Measurements from ENCODE around the gene COASY. TPM values are rescaled to one million over a fixed set of nuclear protein-coding genes. Genes with fewer than 3 reads are reported as not detected.
A peak's percentile ranks its signal among the peaks of the same experiment; 100 is the strongest.
"Not testable (repeated sequence)": the region's sequence is repeated elsewhere in the genome, so short reads cannot be mapped to it uniquely, and the experiment has no call there.

COASY gene
- total RNA-seq, 1 experiment from 2014 or later = 63.6 TPM

- no peak for DNase-seq (ENCODE audit: low spot score)
Measured at GRCh38 chr17:42553161-42553818, 8.7 kb upstream of the COASY start.

DNA sequence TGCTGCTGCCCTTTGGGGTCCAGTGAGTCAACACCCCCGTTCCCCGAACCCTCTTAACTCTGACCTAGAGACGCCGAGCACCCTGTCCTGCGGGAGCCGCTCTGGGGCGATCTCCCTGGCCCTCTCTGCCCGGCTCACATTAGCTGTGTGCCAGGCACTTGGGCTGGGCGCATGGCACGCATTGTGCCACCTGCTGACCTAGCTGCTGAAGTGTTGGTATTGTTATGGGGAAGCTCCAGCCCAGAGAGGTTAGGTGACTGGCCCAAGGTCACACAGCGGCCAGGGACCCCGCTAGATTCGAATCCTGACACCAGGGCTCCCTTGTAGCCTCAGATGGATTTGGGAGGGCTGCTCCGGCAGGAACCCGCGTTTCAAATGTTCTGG, 8.1 kb upstream of the COASY start:
- no peak for DNase-seq (ENCODE audit: low spot score)

GRCh38 chr17:42554250-42555121, 7.5 kb upstream of the COASY start:
- peak; percentile 68 for DNase-seq (ENCODE audit: low spot score)

- no peak for DNase-seq (ENCODE audit: low spot score)
Measured at GRCh38 chr17:42555122-42555622, 6.8 kb upstream of the COASY start.

DNA sequence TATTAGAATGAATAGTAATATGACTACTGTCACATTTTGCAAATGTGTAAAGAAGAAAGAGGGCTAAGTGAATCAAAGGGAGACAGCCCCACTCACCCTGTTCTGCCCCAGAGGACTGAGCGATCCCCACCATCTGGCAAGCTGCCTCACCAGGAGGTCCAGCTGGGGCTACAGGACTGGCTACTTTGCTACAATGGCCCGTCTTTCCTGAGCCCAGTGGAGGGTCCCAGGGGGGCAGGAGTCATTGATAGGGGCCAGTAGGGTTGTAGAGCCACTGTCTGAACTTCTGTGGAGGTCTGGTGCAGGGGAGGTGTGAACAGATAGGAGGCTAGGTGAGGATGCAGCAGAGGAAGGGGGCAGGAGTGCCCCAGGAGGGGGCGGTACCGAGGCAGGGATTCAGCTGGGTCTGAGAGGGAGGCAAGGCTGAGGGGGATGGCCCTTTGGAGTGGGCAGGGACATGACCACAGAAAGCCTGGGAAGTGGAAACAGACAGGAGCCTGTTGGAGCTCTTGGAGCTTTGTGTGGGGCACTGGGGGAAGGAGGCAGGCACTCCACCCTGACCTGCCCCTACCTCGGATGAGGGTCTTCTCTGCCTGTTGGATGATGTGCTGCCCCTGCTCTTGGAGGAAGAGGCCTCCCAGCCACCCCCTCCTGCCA, 5.9 kb upstream of the COASY start:
- DNase-seq (ENCODE audit: low spot score) = not testable (repeated sequence)

DNA sequence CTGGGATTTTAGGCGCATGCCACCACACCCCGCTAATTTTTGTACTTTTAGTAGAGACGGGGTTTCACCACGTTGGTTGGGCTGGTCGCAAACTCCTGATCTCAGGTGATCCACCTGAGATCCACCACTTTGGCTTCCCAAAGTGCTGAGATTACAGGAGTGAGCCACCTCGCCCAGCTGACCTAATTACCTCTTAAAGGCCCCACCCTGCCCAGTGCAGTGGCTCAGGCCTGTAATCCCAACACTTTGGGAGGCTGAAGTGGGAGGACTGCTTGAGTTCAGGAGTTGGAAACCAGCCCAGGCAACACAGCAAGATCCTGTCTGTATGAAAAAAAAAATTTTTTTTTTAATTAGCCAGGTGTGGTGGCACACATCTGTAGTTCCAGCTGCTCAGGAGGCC, 2.9 kb upstream of the COASY start:
- DNase-seq (ENCODE audit: low spot score) = no peak

- DNase-seq (ENCODE audit: low spot score) = no peak
Measured at GRCh38 chr17:42560246-42560645, 1.7 kb upstream of the COASY start.

DNA sequence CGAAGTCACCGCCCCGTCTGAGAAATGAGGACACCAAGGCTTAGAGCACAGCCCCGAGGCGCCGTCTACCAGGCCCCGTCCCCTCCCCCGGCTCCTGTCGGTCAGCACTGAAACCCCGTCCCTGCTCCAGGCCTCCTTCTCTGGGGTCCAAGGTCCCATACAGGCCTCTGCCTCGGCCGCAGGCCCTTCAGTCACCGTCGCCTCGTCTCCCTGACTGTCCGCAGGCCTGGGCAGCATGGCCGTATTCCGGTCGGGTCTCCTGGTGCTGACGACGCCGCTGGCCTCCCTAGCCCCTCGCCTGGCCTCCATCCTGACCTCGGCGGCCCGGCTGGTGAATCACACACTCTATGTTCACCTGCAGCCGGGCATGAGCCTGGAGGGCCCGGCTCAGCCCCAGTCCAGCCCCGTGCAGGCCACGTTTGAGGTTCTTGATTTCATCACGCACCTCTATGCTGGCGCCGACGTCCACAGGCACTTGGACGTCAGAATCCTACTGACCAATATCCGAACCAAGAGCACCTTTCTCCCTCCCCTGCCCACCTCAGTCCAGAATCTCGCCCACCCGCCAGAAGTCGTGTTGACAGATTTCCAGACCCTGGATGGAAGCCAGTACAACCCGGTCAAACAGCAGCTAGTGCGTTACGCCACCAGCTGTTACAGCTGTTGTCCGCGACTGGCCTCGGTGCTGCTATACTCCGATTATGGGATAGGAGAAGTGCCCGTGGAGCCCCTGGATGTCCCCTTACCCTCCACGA, 617 bp downstream of the COASY start:
- DNase-seq (ENCODE audit: low spot score) = no peak

DNA sequence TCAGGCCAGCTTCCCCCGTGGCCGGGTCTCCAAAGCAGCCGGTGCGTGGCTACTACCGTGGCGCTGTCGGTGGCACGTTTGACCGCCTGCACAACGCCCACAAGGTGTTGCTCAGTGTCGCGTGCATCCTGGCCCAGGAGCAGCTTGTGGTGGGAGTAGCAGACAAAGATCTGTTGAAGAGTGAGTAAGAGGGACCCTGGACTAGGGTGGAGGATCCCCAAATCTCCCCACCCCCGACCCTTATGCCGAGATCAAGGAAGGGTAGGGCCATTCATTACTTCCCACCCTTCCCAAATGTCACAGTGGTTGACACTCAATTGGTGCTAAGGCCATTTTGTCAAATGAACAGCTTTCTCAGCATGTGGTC, 1.2 kb downstream of the COASY start:
- DNase-seq (ENCODE audit: low spot score) = no peak

- peak; percentile 34 for DNase-seq (ENCODE audit: low spot score)
Measured at GRCh38 chr17:42563543-42563942, 1.6 kb downstream of the COASY start.

DNA sequence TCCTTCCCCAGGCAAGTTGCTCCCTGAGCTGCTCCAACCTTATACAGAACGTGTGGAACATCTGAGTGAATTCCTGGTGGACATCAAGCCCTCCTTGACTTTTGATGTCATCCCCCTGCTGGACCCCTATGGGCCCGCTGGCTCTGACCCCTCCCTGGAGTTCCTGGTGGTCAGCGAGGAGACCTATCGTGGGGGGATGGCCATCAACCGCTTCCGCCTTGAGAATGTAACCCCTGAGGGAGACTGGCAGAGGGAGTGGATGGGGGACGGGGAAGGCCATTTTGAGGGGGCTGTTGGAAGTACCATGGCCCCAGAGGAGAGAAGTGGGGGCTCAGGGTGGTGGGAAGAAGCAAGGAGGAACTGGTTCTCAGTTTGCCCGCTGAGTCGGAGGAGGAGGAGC, 2.0 kb downstream of the COASY start:
- no peak for DNase-seq (ENCODE audit: low spot score)

- DNase-seq (ENCODE audit: low spot score) = no peak
Measured at GRCh38 chr17:42564815-42565522, 3.0 kb downstream of the COASY start.

- DNase-seq (ENCODE audit: low spot score) = no peak
Measured at GRCh38 chr17:42565523-42566214, 3.7 kb downstream of the COASY start.

- no peak for DNase-seq (ENCODE audit: low spot score)
Measured at GRCh38 chr17:42566215-42566882, 4.4 kb downstream of the COASY start.

DNA sequence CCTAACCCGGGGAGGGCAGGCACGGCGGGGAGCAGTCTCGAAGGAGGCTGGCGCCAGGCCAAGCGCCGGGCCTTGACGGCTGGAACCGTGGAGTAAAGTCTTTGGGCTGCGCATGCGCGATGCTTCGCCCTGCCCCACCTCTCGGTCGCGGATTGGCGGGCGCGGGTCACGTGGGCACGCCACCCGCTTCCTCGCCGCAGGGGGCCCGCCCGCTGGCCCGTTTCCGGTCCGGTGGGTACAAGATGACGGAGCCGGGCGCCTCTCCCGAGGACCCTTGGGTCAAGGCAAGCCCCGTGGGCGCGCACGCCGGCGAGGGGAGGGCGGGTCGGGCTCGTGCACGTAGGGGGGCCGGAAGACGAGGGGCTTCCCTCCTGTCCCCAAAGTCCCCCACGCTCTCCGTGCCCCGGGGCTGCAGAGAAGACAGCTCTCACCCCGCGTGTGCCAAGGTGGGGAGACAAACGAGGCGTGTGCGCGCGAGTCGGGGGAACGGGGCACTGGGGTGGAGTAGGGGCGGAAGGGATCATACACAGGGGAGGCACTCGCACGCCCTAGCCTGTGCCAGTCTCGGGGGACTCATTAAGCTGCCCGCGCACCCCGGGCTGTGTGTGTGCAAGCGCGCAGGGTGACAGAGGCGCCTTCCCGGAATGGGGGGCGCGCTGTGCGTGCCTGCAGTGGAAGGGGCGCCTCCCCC, 5.1 kb downstream of the COASY start, which contains the start of gene MLX:
TSS of gene MLX (plus strand) at position 218 of the 691 bp plus-strand sequence. CDS start at position 243, 25 bp downstream.
- DNase-seq (ENCODE audit: low spot score) = peak; percentile 92

DNA sequence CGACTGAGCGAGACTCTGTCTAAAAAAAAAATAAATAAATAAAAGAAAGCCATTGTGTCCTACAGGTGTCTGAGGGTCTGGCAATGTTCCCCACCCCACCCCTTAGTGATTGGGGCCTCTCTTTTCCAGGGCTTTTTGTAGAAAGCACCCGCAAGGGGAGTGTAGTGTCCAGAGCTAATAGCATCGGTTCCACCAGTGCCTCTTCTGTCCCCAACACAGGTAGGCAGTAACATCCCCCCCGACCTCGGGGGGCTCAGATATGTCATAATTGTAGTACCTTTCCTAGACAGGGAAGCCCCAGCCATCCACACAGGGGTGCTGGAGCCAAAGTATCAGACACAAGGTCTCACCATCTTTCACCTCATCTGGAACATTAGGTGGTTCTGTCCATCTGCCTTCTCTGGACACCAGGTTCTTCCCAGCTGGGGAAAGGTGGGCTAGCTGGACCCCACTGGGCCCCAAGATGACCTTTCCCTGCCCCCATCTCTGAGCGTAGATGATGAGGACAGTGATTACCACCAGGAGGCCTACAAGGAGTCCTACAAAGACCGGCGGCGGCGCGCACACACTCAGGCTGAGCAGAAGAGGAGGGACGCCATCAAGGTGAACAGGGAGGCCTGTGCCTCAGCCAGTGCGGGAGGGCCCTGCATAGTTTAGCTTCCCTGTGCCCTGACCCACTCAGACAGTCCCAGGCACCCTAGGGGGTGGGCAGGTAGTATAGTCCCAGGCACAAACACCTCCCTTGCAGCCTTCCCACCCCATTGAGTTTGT, 6.6 kb downstream of the COASY start:
- DNase-seq (ENCODE audit: low spot score) = no peak

GRCh38 chr17:42571435-42572225, 9.7 kb downstream of the COASY start:
- no peak for DNase-seq (ENCODE audit: low spot score)

DNA sequence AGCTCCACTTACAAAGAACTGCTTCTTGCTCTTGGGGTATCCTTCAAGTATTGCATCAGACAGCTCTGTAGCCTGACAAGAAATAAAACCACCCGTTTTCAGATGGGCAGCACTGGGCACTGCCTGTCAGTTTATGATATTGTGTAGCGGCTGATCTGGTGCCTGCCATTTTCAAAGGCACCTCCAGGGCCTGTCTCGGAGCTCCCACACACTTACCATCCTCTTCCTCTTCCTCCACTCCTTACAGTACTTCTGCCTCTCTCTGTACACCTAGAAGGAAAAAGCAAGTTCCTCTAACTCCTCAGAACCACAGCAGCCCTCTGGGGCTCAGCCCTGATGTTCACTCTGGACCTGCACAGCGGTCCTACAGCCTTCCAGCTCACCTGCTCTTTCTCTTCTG, 11.1 kb downstream of the COASY start:
- no peak for DNase-seq (ENCODE audit: low spot score)

All from A172 (cell line).